Measurements from ENCODE around the gene IL25.

IL25 gene

GRCh38 chr14:23401291-23401690 is 28.7 kb downstream of the IL25 start:
- H3K27me3 ChIP-seq (ENCODE audit: insufficient read depth, low read length, poor library complexity), result peaks cover 15% of the 10 kb centered on the region
- TF ChIP-seq EZH2 (IDR thresholded peaks at IDR 0.05; ENCODE audit: borderline replicate concordance, low read depth, low read length, severe bottlenecking) (no peak), CTCF (IDR thresholded peaks at IDR 0.05; ENCODE audit: borderline replicate concordance, extremely low read depth, low read length, poor library complexity, severe bottlenecking) (no peak)
- H3K4me3 ChIP-seq (ENCODE audit: low read depth in 1 of 2, low read length in 2 of 2), result no peak overlapping the region
- no peaks in the 10 kb centered on the region; the same call in 1 of the 2 replicates for H4K20me1 ChIP-seq (ENCODE audit: insufficient read depth, low read length)
- no peak for DNase-seq
- H2AFZ ChIP-seq (ENCODE audit: low read depth, low read length), result no peak overlapping the region
- no peak overlapping the region for H3K27ac ChIP-seq (ENCODE audit: low read length)
- H3K4me1 ChIP-seq (ENCODE audit: insufficient read depth, low read length), result no peaks in the 10 kb centered on the region
- no peak for ATAC-seq (ENCODE audit: insufficient read depth, low read depth)
- no peaks in the 10 kb centered on the region for H3K36me3 ChIP-seq (ENCODE audit: insufficient read depth, low read length)
- H3K79me2 ChIP-seq (ENCODE audit: insufficient read depth, low read length), result no peaks in the 10 kb centered on the region
- H3K4me2 ChIP-seq (ENCODE audit: insufficient read depth, low read length), result no peak overlapping the region
- no peak overlapping the region for H3K9ac ChIP-seq (ENCODE audit: low read depth, low read length)
- H3K9me3 ChIP-seq (ENCODE audit: insufficient read depth, low read length, severe bottlenecking), result no peaks in the 10 kb centered on the region

GRCh38 chr14:23402296-23403138 is 29.9 kb downstream of the IL25 start:
- no peak for ATAC-seq (ENCODE audit: insufficient read depth, low read depth)
- no peak for TF ChIP-seq EZH2 (IDR thresholded peaks at IDR 0.05; ENCODE audit: borderline replicate concordance, low read depth, low read length, severe bottlenecking)
- TF ChIP-seq CTCF (IDR thresholded peaks at IDR 0.05; ENCODE audit: borderline replicate concordance, extremely low read depth, low read length, poor library complexity, severe bottlenecking), result no peak

GRCh38 chr14:23403139-23403438 is 30.5 kb downstream of the IL25 start:
- Histone ChIP-seq H3K27ac (ENCODE audit: low read length) (no peak overlapping the region), H2AFZ (ENCODE audit: low read depth, low read length) (no peak overlapping the region), H4K20me1 (ENCODE audit: insufficient read depth, low read length) (no peaks in the 10 kb centered on the region; the same call in 1 of the 2 replicates), H3K27me3 (ENCODE audit: insufficient read depth, low read length, poor library complexity) (peaks cover 15% of the 10 kb centered on the region), H3K4me1 (ENCODE audit: insufficient read depth, low read length) (no peaks in the 10 kb centered on the region), H3K36me3 (ENCODE audit: insufficient read depth, low read length) (no peaks in the 10 kb centered on the region), H3K4me3 (ENCODE audit: low read depth in 1 of 2, low read length in 2 of 2) (no peak overlapping the region), H3K9ac (ENCODE audit: low read depth, low read length) (no peak overlapping the region), H3K4me2 (ENCODE audit: insufficient read depth, low read length) (no peak overlapping the region), H3K79me2 (ENCODE audit: insufficient read depth, low read length) (no peaks in the 10 kb centered on the region), H3K9me3 (ENCODE audit: insufficient read depth, low read length, severe bottlenecking) (no peaks in the 10 kb centered on the region)
- TF ChIP-seq EZH2 (IDR thresholded peaks at IDR 0.05; ENCODE audit: borderline replicate concordance, low read depth, low read length, severe bottlenecking) (no peak), CTCF (IDR thresholded peaks at IDR 0.05; ENCODE audit: borderline replicate concordance, extremely low read depth, low read length, poor library complexity, severe bottlenecking) (no peak)
- ATAC-seq (ENCODE audit: insufficient read depth, low read depth), result no peak
- no peak for DNase-seq

More at GRCh38 chr14:23402296-23403138, 29.9 kb downstream of the IL25 start:
- DNase-seq, result no peak
- H4K20me1 ChIP-seq (ENCODE audit: insufficient read depth, low read length), result no peaks in the 10 kb centered on the region; the same call in 1 of the 2 replicates
- no peak overlapping the region for H3K4me2 ChIP-seq (ENCODE audit: insufficient read depth, low read length)
- H3K36me3 ChIP-seq (ENCODE audit: insufficient read depth, low read length), result no peaks in the 10 kb centered on the region
- H3K79me2 ChIP-seq (ENCODE audit: insufficient read depth, low read length), result no peaks in the 10 kb centered on the region
- no peaks in the 10 kb centered on the region for H3K9me3 ChIP-seq (ENCODE audit: insufficient read depth, low read length, severe bottlenecking)
- H3K4me1 ChIP-seq (ENCODE audit: insufficient read depth, low read length), result no peaks in the 10 kb centered on the region
- no peak overlapping the region for H3K27ac ChIP-seq (ENCODE audit: low read length)
- H2AFZ ChIP-seq (ENCODE audit: low read depth, low read length), result no peak overlapping the region
- no peak overlapping the region for H3K9ac ChIP-seq (ENCODE audit: low read depth, low read length)
- peaks cover 15% of the 10 kb centered on the region for H3K27me3 ChIP-seq (ENCODE audit: insufficient read depth, low read length, poor library complexity)
- H3K4me3 ChIP-seq (ENCODE audit: low read depth in 1 of 2, low read length in 2 of 2), result no peak overlapping the region
